Gastroesophageal sphincter (tissue), 3 donors: ENCODE results near the gene CYSTM1.

Experiments
- CTCF ChIP-seq, 4 experiments: fragments of 200-600 bp in 2 of 4; fragments of 450-650 bp in 2 of 4; sonication (generic) in 1 of 4; IDR thresholded peaks; one replicate each; pipeline ENCODE4 v1.5.1; 2017 to 2019; ENCODE audit warnings: antibody characterized with exemption in 4 of 4, mild to moderate bottlenecking in 2 of 4, moderate library complexity in 2 of 4
- EP300 ChIP-seq: sonication (generic); formaldehyde crosslinking; IDR thresholded peaks from one replicate; pipeline ENCODE4 v1.6.1; 2017; ENCODE audit warnings: antibody characterized with exemption, mild to moderate bottlenecking

GRCh38 chr5:140148508-140148907, 26.5 kb upstream of the CYSTM1 start:
- TF ChIP-seq EP300 (no peak), CTCF (IDR thresholded peaks at IDR 0.05) (no peak)
